HL-60 (cell line): ENCODE measurements around the gene TMEM213.

Source experiments
- GABPA ChIP-seq: IDR thresholded peaks from 2 replicates; pipeline ENCODE4 v1.6.1; 2012; ENCODE audit warnings: low read depth
- POLR2AphosphoS5 ChIP-seq: IDR thresholded peaks from 2 replicates; pipeline ENCODE4 v1.6.1; 2012; ENCODE audit warnings: low read depth
- SPI1 ChIP-seq: IDR thresholded peaks from 2 replicates; pipeline ENCODE4 v1.6.1; 2012; ENCODE audit warnings: low read depth, mild to moderate bottlenecking, borderline replicate concordance
- TF ChIP-seq, protein P1 (sequence below): IDR thresholded peaks from one replicate; pipeline ENCODE4 v1.5.1; 2011; ENCODE audit warnings: low read length, control low read depth, inconsistent platforms; ENCODE audit not compliant: insufficient read depth

DNA sequence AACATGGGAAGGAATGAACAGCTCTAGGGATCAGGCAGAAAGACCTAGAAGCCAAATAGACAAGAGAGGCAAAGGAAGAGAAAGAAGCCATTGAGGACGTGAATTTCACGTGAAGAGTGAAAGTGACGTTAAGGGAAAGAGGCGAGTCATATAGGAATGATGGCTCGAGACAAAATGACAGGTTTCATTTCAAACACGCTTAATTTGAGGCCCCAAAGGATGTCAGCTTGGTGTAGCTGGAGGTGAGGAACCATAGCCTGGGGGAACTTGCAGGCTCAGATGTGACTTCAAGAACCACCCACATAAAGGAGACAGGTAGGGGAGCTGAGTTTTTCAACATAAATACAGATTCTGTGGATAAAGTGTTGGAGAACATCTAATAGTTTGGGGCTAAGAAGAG lies 84.5 kb downstream of the TMEM213 start:
- TF ChIP-seq POLR2AphosphoS5 (no peak), GABPA (no peak), SPI1 (no peak)
- TF ChIP-seq, protein P1, sequence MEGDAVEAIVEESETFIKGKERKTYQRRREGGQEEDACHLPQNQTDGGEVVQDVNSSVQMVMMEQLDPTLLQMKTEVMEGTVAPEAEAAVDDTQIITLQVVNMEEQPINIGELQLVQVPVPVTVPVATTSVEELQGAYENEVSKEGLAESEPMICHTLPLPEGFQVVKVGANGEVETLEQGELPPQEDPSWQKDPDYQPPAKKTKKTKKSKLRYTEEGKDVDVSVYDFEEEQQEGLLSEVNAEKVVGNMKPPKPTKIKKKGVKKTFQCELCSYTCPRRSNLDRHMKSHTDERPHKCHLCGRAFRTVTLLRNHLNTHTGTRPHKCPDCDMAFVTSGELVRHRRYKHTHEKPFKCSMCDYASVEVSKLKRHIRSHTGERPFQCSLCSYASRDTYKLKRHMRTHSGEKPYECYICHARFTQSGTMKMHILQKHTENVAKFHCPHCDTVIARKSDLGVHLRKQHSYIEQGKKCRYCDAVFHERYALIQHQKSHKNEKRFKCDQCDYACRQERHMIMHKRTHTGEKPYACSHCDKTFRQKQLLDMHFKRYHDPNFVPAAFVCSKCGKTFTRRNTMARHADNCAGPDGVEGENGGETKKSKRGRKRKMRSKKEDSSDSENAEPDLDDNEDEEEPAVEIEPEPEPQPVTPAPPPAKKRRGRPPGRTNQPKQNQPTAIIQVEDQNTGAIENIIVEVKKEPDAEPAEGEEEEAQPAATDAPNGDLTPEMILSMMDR = no peak
